Trophoblast cell (in vitro differentiated cells and primary cell): Measurements from ENCODE around the gene GGTLC1.

Source experiments
- DNase-seq, 2 donors: peaks; one replicate each; pipeline ENCODE4 v3.0.0-alpha.2; 2016
- H2AFZ ChIP-seq: 2 replicates; pipeline ENCODE4 v1.6.1; 2013; ENCODE audit warnings: low read length, moderate library complexity, mild to moderate bottlenecking; ENCODE audit not compliant: insufficient read depth, poor library complexity
- H2AK5ac ChIP-seq: 2 replicates; pipeline ENCODE4 v1.6.1; 2013; ENCODE audit warnings: mild to moderate bottlenecking, low read length
- H2BK120ac ChIP-seq: 2 replicates; pipeline ENCODE4 v1.6.1; 2013; ENCODE audit warnings: low read length, mild to moderate bottlenecking, moderate library complexity; ENCODE audit not compliant: insufficient read depth, poor library complexity
- H2BK12ac ChIP-seq: 2 replicates; pipeline ENCODE4 v1.6.1; 2013; ENCODE audit warnings: mild to moderate bottlenecking, low read length, moderate library complexity
- H2BK5ac ChIP-seq: 2 replicates; pipeline ENCODE4 v1.6.1; 2013; ENCODE audit warnings: low read length, low read depth, moderate library complexity, mild to moderate bottlenecking; ENCODE audit not compliant: poor library complexity
- H3K14ac ChIP-seq: 2 replicates; pipeline ENCODE4 v1.6.1; 2013; ENCODE audit warnings: mild to moderate bottlenecking, low read length
- H3K18ac ChIP-seq: 2 replicates; pipeline ENCODE4 v1.6.1; 2013; ENCODE audit warnings: mild to moderate bottlenecking, low read length
- H3K23ac ChIP-seq: 2 replicates; pipeline ENCODE4 v1.6.1; 2013; ENCODE audit warnings: low read length
- H3K27ac ChIP-seq: 2 replicates; pipeline ENCODE4 v1.5.1; 2013; ENCODE audit warnings: low read depth, mild to moderate bottlenecking, inconsistent platforms, low read length, moderate library complexity
- H3K27me3 ChIP-seq: 2 replicates; pipeline ENCODE4 v1.6.1; 2013; ENCODE audit warnings: inconsistent platforms, mild to moderate bottlenecking, low read length, moderate library complexity; ENCODE audit not compliant: insufficient read depth
- H3K36me3 ChIP-seq, 2 experiments: 1 replicate in 1 of 2; 2 replicates in 1 of 2; pipeline ENCODE4 v1.6.1; 2013; ENCODE audit warnings: low read length in 2 of 2, mild to moderate bottlenecking in 2 of 2, moderate library complexity in 1 of 2; ENCODE audit not compliant: insufficient read depth in 2 of 2, control insufficient read depth in 1 of 2
- H3K4ac ChIP-seq: 2 replicates; pipeline ENCODE4 v1.6.1; 2013; ENCODE audit warnings: low read depth, mild to moderate bottlenecking, low read length, moderate library complexity
- H3K4me1 ChIP-seq, 2 experiments: 1 replicate in 1 of 2; 2 replicates in 1 of 2; pipeline ENCODE4 v1.6.1; 2013; ENCODE audit warnings: low read length in 2 of 2, mild to moderate bottlenecking in 2 of 2, moderate library complexity in 1 of 2; ENCODE audit not compliant: insufficient read depth in 2 of 2, control insufficient read depth in 1 of 2
- H3K4me2 ChIP-seq: 2 replicates; pipeline ENCODE4 v1.6.1; 2013; ENCODE audit warnings: inconsistent platforms, mild to moderate bottlenecking, low read length, moderate library complexity
- H3K4me3 ChIP-seq: 2 replicates; pipeline ENCODE4 v1.5.1; 2013; ENCODE audit warnings: mild to moderate bottlenecking, low read depth, low read length, inconsistent platforms
- H3K79me1 ChIP-seq: one replicate; pipeline ENCODE4 v1.6.1; 2013; ENCODE audit warnings: low read length
- H3K79me2 ChIP-seq: 2 replicates; pipeline ENCODE4 v1.6.1; 2013; ENCODE audit warnings: low read length, mild to moderate bottlenecking; ENCODE audit not compliant: control insufficient read depth, insufficient read depth, poor library complexity
- H3K9ac ChIP-seq: 2 replicates; pipeline ENCODE4 v1.6.1; 2013; ENCODE audit warnings: mild to moderate bottlenecking, low read length
- H3K9me3 ChIP-seq: 2 replicates; pipeline ENCODE4 v1.6.1; 2013; ENCODE audit warnings: low read depth, mild to moderate bottlenecking, control low read depth, inconsistent platforms, low read length; ENCODE audit not compliant: insufficient read depth
- H4K12ac ChIP-seq: 2 replicates; pipeline ENCODE4 v1.6.1; 2013; ENCODE audit warnings: low read depth, mild to moderate bottlenecking, low read length, moderate library complexity
- H4K8ac ChIP-seq: 2 replicates; pipeline ENCODE4 v1.6.1; 2013; ENCODE audit warnings: low read depth, mild to moderate bottlenecking, low read length, moderate library complexity
- H4K91ac ChIP-seq: one replicate; pipeline ENCODE4 v1.6.1; 2013; ENCODE audit warnings: low read depth, mild to moderate bottlenecking, low read length, moderate library complexity
- WGBS: extraction: QIAGEN DNeasy Blood & Tissue Kit; methylation state at CpG from one replicate; pipeline ENCODE4 v1.1.7; 2013; ENCODE audit warnings: missing lambda C conversion rate; ENCODE audit not compliant: insufficient read length, insufficient coverage; ENCODE audit errors: extremely low coverage; 5-methylcytosine and 5-hydroxymethylcytosine counted together

GGTLC1 gene

GRCh38 chr20:24032400-24032898 is 43.9 kb upstream of the GGTLC1 start:
- Histone ChIP-seq H3K4me3 (no peak overlapping the region), H3K14ac (no peak overlapping the region), H2AFZ (no peak overlapping the region), H2BK5ac (no peak overlapping the region), H3K27ac (no peak overlapping the region), H4K8ac (no peak overlapping the region), H3K4ac (no peak overlapping the region), H3K23ac (no peak overlapping the region), H4K91ac (no peak overlapping the region), H3K9ac (no peak overlapping the region), H2BK120ac (no peak overlapping the region), H4K12ac (no peak overlapping the region), H3K4me1 (no peaks in the 10 kb centered on the region), H2BK12ac (no peak overlapping the region), H3K9me3 (peaks cover 2% of the 10 kb centered on the region), H3K27me3 (no peaks in the 10 kb centered on the region), H3K4me2 (no peak overlapping the region), H3K79me1 (no peaks in the 10 kb centered on the region), H2AK5ac (no peak overlapping the region), H3K79me2 (no peaks in the 10 kb centered on the region), H3K36me3 (no peaks in the 10 kb centered on the region), H3K18ac (no peak overlapping the region)
- WGBS, result no CpG with 5 or more reads among the region's 5 CpGs
- no peak for DNase-seq

GRCh38 chr20:24027229-24027628 is 38.6 kb upstream of the GGTLC1 start:
- Histone ChIP-seq H3K9me3 (no peaks in the 10 kb centered on the region), H2BK120ac (no peak overlapping the region), H4K12ac (no peak overlapping the region), H3K36me3 (no peaks in the 10 kb centered on the region), H3K79me2 (no peaks in the 10 kb centered on the region), H3K9ac (no peak overlapping the region), H3K14ac (no peak overlapping the region), H2BK12ac (no peak overlapping the region), H3K4me1 (no peaks in the 10 kb centered on the region), H4K91ac (no peak overlapping the region), H3K18ac (no peak overlapping the region), H3K27me3 (no peaks in the 10 kb centered on the region), H3K27ac (no peak overlapping the region), H3K4me3 (no peak overlapping the region), H3K4ac (no peak overlapping the region), H2AFZ (no peak overlapping the region), H4K8ac (no peak overlapping the region), H3K79me1 (no peaks in the 10 kb centered on the region), H2AK5ac (no peak overlapping the region), H3K4me2 (no peak overlapping the region), H3K23ac (no peak overlapping the region), H2BK5ac (no peak overlapping the region)
- peak in 1 of 2 donors; percentile 1 for DNase-seq
- no CpG with 5 or more reads among the region's 6 CpGs for WGBS

- Histone ChIP-seq H3K27ac (no peak overlapping the region), H3K9ac (no peak overlapping the region), H3K23ac (no peak overlapping the region), H3K36me3 (no peaks in the 10 kb centered on the region), H2BK5ac (no peak overlapping the region), H3K14ac (no peak overlapping the region), H3K79me1 (no peaks in the 10 kb centered on the region), H3K18ac (no peak overlapping the region), H4K8ac (no peak overlapping the region), H3K4me2 (no peak overlapping the region), H3K79me2 (no peaks in the 10 kb centered on the region), H2AK5ac (no peak overlapping the region), H3K4me1 (no peaks in the 10 kb centered on the region), H3K4ac (no peak overlapping the region), H4K12ac (no peak overlapping the region), H2BK120ac (no peak overlapping the region), H2AFZ (no peak overlapping the region), H3K27me3 (no peaks in the 10 kb centered on the region), H3K4me3 (no peak overlapping the region), H3K9me3 (no peaks in the 10 kb centered on the region), H4K91ac (no peak overlapping the region), H2BK12ac (no peak overlapping the region)
- DNase-seq, result no peak
- no CpG with 5 or more reads among the region's 4 CpGs for WGBS
Observed at GRCh38 chr20:24022621-24023180, 34.1 kb upstream of the GGTLC1 start.

- Histone ChIP-seq H3K18ac (no peak overlapping the region), H3K36me3 (no peaks in the 10 kb centered on the region), H2BK12ac (no peak overlapping the region), H3K79me1 (no peaks in the 10 kb centered on the region), H3K4me2 (no peak overlapping the region), H3K23ac (no peak overlapping the region), H4K12ac (no peak overlapping the region), H2BK5ac (no peak overlapping the region), H3K4me3 (no peak overlapping the region), H3K9me3 (no peaks in the 10 kb centered on the region), H3K79me2 (no peaks in the 10 kb centered on the region), H3K14ac (no peak overlapping the region), H4K91ac (no peak overlapping the region), H2AFZ (no peak overlapping the region), H3K4ac (no peak overlapping the region), H3K9ac (no peak overlapping the region), H2AK5ac (no peak overlapping the region), H3K27ac (no peak overlapping the region), H3K4me1 (no peaks in the 10 kb centered on the region), H4K8ac (no peak overlapping the region), H2BK120ac (no peak overlapping the region), H3K27me3 (no peaks in the 10 kb centered on the region)
- no peak for DNase-seq
- no CpG with 5 or more reads among the region's 2 CpGs for WGBS
Observed at GRCh38 chr20:24018796-24019195, 30.2 kb upstream of the GGTLC1 start.
